Hepatocyte (in vitro differentiated cells): Measurements from ENCODE around the gene KIF6. TPM values are rescaled to one million over a fixed set of nuclear protein-coding genes. Genes with fewer than 3 reads are reported as not detected.

Source experiments
- DNase-seq: peaks from one replicate; pipeline ENCODE4 v3.0.0-alpha.2; 2016; ENCODE audit warnings: low spot score
- H2AFZ ChIP-seq: fragments of 200-600 bp; sonication (generic); 2 replicates; pipeline ENCODE4 v1.6.0; 2016; ENCODE audit warnings: antibody characterized with exemption, mild to moderate bottlenecking
- H3K27ac ChIP-seq: fragments of 200-600 bp; sonication (generic); 2 replicates; pipeline ENCODE4 v1.5.1; 2016; ENCODE audit warnings: mild to moderate bottlenecking
- H3K27me3 ChIP-seq: fragments of 200-600 bp; sonication (generic); 2 replicates; pipeline ENCODE4 v1.6.1; 2016
- H3K36me3 ChIP-seq: fragments of 200-600 bp; sonication (generic); replicated peaks from 2 replicates; pipeline ENCODE4 v1.5.1; 2016; ENCODE audit warnings: low read depth; ENCODE audit not compliant: insufficient read depth
- H3K4me1 ChIP-seq: fragments of 200-600 bp; sonication (generic); 2 replicates; pipeline ENCODE4 v1.5.1; 2016; ENCODE audit warnings: mild to moderate bottlenecking, moderate library complexity; ENCODE audit not compliant: insufficient read depth
- H3K4me2 ChIP-seq: fragments of 200-600 bp; sonication (generic); 2 replicates; pipeline ENCODE4 v1.6.0; 2016
- H3K4me3 ChIP-seq: fragments of 200-600 bp; sonication (generic); 2 replicates; pipeline ENCODE4 v1.5.1; 2016; ENCODE audit warnings: mild to moderate bottlenecking
- H3K79me2 ChIP-seq: fragments of 200-600 bp; sonication (generic); 2 replicates; pipeline ENCODE4 v1.6.0; 2017; ENCODE audit warnings: mild to moderate bottlenecking
- H3K9me2 ChIP-seq: fragments of 200-600 bp; sonication (generic); replicated peaks from 2 replicates; pipeline ENCODE4 v1.6.0; 2017; ENCODE audit warnings: mild to moderate bottlenecking; ENCODE audit not compliant: insufficient read depth
- H3K9me3 ChIP-seq: fragments of 200-600 bp; sonication (generic); 2 replicates; pipeline ENCODE4 v1.5.1; 2016; ENCODE audit warnings: low read depth, mild to moderate bottlenecking
- H4K20me1 ChIP-seq: fragments of 200-600 bp; sonication (generic); 2 replicates; pipeline ENCODE4 v1.6.0; 2016; ENCODE audit warnings: mild to moderate bottlenecking; ENCODE audit not compliant: insufficient read depth, poor library complexity, severe bottlenecking
- EZH2 ChIP-seq: fragments of 200-600 bp; sonication (generic); IDR thresholded peaks from 2 replicates; pipeline ENCODE4 v1.6.1; 2016; ENCODE audit warnings: antibody characterized with exemption, mild to moderate bottlenecking, borderline replicate concordance
- EZH2phosphoT487 ChIP-seq: fragments of 200-600 bp; sonication (generic); IDR thresholded peaks from one replicate; pipeline ENCODE4 v1.6.1; 2018; ENCODE audit warnings: antibody characterized with exemption, mild to moderate bottlenecking, low read depth, moderate library complexity; ENCODE audit not compliant: unreplicated experiment, severe bottlenecking
- WGBS: methylation state at CpG from one replicate; pipeline ENCODE4 v1.1.6; 2016; ENCODE audit warnings: low lambda C conversion rate; ENCODE audit errors: missing lambda C conversion rate; 5-methylcytosine and 5-hydroxymethylcytosine counted together
- polyA plus RNA-seq: library from polyadenylated mRNA; unstranded; fragments of >200 nt; fragmentation: Nextera tagmentation; extraction: Ambion mirVana; gene quantifications from 2 replicates; pipeline ENCODE4 v1.2.1, GENCODE V29; 2016
- total RNA-seq: library from RNA; depleted of rRNA; stranded (reverse); fragments of >200 nt; gene quantifications from 2 replicates; pipeline ENCODE4 v1.2.3, GENCODE V29; 2014
- TF ChIP-seq, protein P1 (sequence below): fragments of 200-600 bp; sonication (generic); IDR thresholded peaks from 2 replicates; pipeline ENCODE4 v1.5.1; 2016; ENCODE audit warnings: antibody characterized with exemption, mild to moderate bottlenecking; ENCODE audit not compliant: poor library complexity

Gene KIF6
- total and polyA plus RNA-seq, 2 experiments from 2014 or later, result 0.87 to 2.3 TPM

DNA sequence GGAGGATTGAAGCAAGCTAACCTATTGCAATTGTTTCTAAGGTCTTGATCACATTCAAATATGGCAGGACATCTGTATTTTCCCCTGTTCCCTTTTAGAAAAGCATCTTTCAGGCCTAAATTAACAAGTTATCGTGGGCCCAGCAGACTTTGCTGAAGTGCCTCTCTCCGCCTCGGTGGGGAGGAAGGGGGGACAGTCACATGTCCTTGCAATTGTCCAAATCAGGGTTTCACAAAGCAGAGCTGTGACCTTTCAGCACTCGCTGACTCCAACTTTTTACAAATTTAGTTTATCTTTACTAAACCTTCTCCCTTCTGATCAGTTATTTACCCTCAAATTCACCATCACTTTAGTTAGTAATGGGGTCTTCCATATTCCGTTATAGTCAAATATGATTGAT, 328.4 kb downstream of the KIF6 start:
- no peak overlapping the region for H3K27ac ChIP-seq
- H2AFZ ChIP-seq, result no peak overlapping the region
- TF ChIP-seq, protein P1, sequence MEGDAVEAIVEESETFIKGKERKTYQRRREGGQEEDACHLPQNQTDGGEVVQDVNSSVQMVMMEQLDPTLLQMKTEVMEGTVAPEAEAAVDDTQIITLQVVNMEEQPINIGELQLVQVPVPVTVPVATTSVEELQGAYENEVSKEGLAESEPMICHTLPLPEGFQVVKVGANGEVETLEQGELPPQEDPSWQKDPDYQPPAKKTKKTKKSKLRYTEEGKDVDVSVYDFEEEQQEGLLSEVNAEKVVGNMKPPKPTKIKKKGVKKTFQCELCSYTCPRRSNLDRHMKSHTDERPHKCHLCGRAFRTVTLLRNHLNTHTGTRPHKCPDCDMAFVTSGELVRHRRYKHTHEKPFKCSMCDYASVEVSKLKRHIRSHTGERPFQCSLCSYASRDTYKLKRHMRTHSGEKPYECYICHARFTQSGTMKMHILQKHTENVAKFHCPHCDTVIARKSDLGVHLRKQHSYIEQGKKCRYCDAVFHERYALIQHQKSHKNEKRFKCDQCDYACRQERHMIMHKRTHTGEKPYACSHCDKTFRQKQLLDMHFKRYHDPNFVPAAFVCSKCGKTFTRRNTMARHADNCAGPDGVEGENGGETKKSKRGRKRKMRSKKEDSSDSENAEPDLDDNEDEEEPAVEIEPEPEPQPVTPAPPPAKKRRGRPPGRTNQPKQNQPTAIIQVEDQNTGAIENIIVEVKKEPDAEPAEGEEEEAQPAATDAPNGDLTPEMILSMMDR, result no peak
- no peak for TF ChIP-seq EZH2phosphoT487
- no peak for TF ChIP-seq EZH2
- 94% methylated on average over 5 of the region's 5 CpGs for WGBS
- H3K36me3 ChIP-seq, result no peaks in the 10 kb centered on the region
- no peaks in the 10 kb centered on the region for H3K79me2 ChIP-seq
- H4K20me1 ChIP-seq, result no peaks in the 10 kb centered on the region
- DNase-seq, result no peak
- H3K27me3 ChIP-seq, result no peaks in the 10 kb centered on the region
- H3K4me3 ChIP-seq, result no peak overlapping the region
- no peaks in the 10 kb centered on the region for H3K9me2 ChIP-seq
- no peaks in the 10 kb centered on the region for H3K4me1 ChIP-seq
- H3K9me3 ChIP-seq, result no peaks in the 10 kb centered on the region
- H3K4me2 ChIP-seq, result no peak overlapping the region

DNA sequence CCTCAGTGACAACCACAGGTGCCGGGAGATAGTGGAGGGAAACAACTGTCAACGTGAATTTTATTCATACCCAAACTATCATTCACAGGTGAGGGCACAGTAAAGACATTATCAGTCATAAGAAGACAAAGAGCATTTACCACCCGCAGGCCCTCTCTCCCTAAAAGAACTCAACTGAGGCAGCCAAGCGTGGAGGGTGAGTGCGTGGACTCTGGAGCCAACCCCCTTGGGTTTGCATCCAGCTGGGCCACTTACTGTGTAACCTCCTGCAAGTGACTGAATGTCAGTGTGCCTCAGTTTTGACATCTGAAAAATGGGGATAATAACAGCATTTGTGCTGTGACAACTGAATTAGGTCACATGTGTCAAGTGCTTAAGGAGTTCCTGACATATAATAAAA, 332.1 kb downstream of the KIF6 start:
- Histone ChIP-seq H3K4me1 (peaks cover 9% of the 10 kb centered on the region), H3K9me3 (no peaks in the 10 kb centered on the region), H3K4me3 (no peak overlapping the region), H3K27me3 (no peaks in the 10 kb centered on the region), H3K9me2 (no peaks in the 10 kb centered on the region), H3K79me2 (no peaks in the 10 kb centered on the region), H2AFZ (no peak overlapping the region), H4K20me1 (no peaks in the 10 kb centered on the region), H3K27ac (no peak overlapping the region), H3K36me3 (no peaks in the 10 kb centered on the region), H3K4me2 (no peak overlapping the region)
- TF ChIP-seq, protein P1, result no peak
- no peak for TF ChIP-seq EZH2
- no peak for TF ChIP-seq EZH2phosphoT487
- no peak for DNase-seq
- 93% methylated on average over 5 of the region's 5 CpGs for WGBS

DNA sequence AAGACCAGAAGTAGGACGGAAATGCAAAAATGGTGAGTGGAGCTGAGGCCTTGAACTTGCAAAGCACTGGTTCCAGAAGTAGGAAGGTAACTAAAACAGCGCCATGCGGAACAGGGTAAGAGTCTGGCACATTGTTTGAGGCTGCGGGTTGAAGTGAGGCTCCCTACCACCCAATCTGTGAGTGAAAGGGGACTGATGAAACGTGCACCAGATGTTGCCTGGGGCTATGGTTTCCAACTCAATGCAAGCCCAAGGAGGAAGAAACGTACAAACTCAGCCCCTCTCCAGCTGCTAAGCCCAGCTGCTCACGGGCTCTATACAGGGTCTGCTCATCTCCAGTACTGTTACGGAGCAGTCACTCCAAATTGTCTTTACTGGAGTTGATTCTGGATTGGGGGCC, 334.0 kb downstream of the KIF6 start:
- no peak overlapping the region for H3K4me3 ChIP-seq
- no peaks in the 10 kb centered on the region for H3K79me2 ChIP-seq
- no peak for DNase-seq
- no peaks in the 10 kb centered on the region for H4K20me1 ChIP-seq
- H3K27ac ChIP-seq, result no peak overlapping the region
- H3K4me1 ChIP-seq, result peaks cover 12% of the 10 kb centered on the region
- H3K27me3 ChIP-seq, result no peaks in the 10 kb centered on the region
- no peaks in the 10 kb centered on the region for H3K9me3 ChIP-seq
- WGBS, result 86% methylated on average over 8 of the region's 8 CpGs
- no peaks in the 10 kb centered on the region for H3K36me3 ChIP-seq
- H3K9me2 ChIP-seq, result no peaks in the 10 kb centered on the region
- TF ChIP-seq EZH2 (no peak), EZH2phosphoT487 (no peak)
- TF ChIP-seq, protein P1, result no peak
- H3K4me2 ChIP-seq, result no peak overlapping the region
- H2AFZ ChIP-seq, result no peak overlapping the region

DNA sequence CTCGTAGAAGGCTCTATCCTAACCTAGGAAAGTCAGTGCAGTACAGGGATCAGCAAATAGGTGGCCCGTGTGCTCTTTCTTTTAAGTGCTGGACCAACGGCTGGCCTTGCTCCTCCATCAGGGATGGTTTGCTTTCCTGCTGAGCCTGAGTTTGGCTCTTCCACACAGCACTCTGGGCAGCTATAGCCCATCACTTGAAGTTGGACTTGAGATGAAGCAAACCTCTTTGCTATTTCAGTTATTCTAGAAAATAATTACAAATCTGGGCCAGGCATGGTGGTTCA, 335.8 kb downstream of the KIF6 start:
- no peak overlapping the region for H3K4me3 ChIP-seq
- H3K9me2 ChIP-seq, result no peaks in the 10 kb centered on the region
- DNase-seq, result peak; percentile 29
- TF ChIP-seq EZH2phosphoT487, result no peak
- TF ChIP-seq, protein P1, result peak; percentile 28
- no peaks in the 10 kb centered on the region for H4K20me1 ChIP-seq
- H3K4me1 ChIP-seq, result peaks cover 12% of the 10 kb centered on the region
- H3K9me3 ChIP-seq, result no peaks in the 10 kb centered on the region
- no peak overlapping the region for H3K4me2 ChIP-seq
- H3K27ac ChIP-seq, result peak overlapping the region; percentile 50
- no peaks in the 10 kb centered on the region for H3K79me2 ChIP-seq
- H2AFZ ChIP-seq, result no peak overlapping the region
- H3K36me3 ChIP-seq, result no peaks in the 10 kb centered on the region
- no peaks in the 10 kb centered on the region for H3K27me3 ChIP-seq
- 47% methylated on average over 3 of the region's 3 CpGs for WGBS
